Measurements from ENCODE around the gene SF1. TPM values are rescaled to one million over a fixed set of nuclear protein-coding genes. Genes with fewer than 3 reads are reported as not detected.

SF1 gene
- total RNA-seq, 1 donor: 114 TPM

DNA sequence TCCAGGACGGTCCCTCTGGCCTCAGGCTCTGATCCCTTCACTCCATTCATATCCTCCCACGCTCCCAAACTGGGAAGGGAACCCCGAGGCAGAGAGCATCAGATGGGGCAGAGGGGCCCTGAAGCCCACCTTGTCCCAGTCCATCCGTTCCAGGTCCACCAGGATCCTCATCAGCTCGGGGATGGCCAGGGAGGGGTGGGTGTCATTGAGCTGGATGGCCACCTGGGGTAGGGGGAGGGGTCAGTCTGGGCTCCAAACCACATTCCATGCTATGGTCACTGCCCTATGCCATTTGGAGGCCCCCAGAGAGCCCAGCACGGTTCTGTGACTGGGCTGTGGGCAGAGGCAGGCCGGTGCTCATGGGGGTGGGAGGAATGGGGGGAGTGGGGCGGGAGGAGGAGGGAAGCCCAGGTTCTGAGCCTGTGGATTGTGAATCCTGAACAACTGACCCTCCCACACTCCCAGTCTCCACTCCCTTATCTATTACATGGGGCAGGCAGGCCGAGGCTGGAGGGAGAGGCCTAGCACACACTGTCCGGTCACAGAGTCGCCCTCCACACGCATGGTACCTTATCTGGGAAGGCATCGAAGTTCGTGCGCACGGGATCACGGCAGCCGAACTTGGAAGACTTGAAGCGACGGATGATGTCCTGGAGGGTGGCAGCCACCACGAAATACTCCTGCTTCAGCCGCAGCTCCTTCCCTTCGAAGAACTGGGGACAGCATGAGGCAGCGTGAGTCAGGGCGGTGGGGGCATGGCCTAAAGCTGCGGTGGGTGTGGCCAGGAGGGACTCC is 24.0 kb downstream of the SF1 start:
- no peak for TF ChIP-seq CTCF (IDR thresholded peaks at IDR 0.05; ENCODE audit: extremely low read depth, low read depth, low read length)

DNA sequence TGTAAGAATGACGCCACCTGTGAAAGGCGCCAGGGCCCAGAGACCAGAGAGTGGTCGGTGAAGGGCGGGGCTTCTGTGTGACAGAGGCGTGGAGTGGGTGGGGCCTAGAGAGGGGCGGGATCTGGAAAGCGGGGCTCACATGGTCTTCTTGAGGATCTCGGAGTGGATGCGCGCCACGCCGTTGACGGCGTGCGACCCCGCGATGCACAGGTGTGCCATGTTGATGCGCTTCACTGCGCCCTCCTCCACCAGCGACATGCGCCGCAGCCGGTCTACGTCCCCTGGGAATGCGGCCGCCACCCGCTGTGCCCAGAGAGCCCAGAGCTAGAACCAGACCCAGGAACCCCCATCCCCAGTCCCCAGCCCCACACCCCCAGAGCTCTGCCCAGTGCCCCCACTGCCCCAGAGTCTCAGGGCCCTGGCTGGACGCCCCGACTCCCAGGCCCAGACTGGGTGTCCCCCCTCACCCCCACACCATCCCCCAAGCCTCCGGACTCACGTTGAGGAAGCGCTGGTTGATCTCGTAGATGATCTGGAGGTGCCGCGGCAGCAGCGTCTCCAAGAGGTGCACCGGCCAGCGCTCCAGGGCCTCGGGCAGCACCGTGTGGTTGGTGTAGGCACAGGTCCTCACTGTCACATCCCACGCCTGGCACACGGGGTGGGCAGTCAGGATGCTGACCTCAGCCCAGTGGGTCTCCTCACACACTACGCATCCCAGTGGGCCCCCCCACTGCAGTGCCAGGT is 24.8 kb downstream of the SF1 start:
- no peaks in the 10 kb centered on the region for H3K79me2 ChIP-seq (ENCODE audit: insufficient read depth, low read length)
- DNase-seq (ENCODE audit: insufficient read length, low spot score, missing footprints): peak; percentile 46
- no peak for TF ChIP-seq CTCF (IDR thresholded peaks at IDR 0.05; ENCODE audit: extremely low read depth, low read depth, low read length)

More for the DNA sequence above, 24.0 kb downstream of the SF1 start:
- Histone ChIP-seq H3K4me1 (ENCODE audit: insufficient read depth, low read length) (peaks cover 2% of the 10 kb centered on the region), H4K20me1 (ENCODE audit: insufficient read depth, low read length) (no peaks in the 10 kb centered on the region), H3K4me3 (ENCODE audit: insufficient read depth, low read length) (no peak overlapping the region), H3K79me2 (ENCODE audit: insufficient read depth, low read length) (no peaks in the 10 kb centered on the region), H3K27me3 (ENCODE audit: insufficient read depth, low read length) (no peaks in the 10 kb centered on the region), H3K36me3 (ENCODE audit: insufficient read depth, low read length) (no peaks in the 10 kb centered on the region), H3K27ac (ENCODE audit: low read depth, low read length) (no peak overlapping the region), H3K4me2 (ENCODE audit: insufficient read depth, low read length) (no peak overlapping the region), H3K9me3 (ENCODE audit: low read depth, low read length) (no peaks in the 10 kb centered on the region), H2AFZ (ENCODE audit: low read length) (no peak overlapping the region)
- peak; percentile 66 for DNase-seq (ENCODE audit: insufficient read length, low spot score, missing footprints)

DNA sequence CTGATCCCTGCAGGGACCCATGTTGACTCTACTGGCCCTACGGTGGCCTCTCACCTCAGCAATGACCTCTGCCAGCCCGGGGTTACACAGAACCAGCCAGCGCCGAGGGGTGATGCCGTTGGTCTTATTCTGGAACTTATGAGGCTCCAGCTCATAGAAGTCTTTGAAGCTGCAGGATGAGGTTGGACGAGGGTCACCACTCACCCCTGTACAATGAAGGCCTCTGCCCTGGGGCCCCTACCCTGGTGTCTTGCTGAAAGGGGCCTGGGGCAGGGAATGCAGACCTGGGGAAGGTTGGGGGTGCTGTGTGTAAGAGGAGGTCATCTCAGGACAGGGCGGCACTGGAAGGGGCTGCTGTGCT is 25.3 kb downstream of the SF1 start:
- H2AFZ ChIP-seq (ENCODE audit: low read length): no peak overlapping the region
- H4K20me1 ChIP-seq (ENCODE audit: insufficient read depth, low read length): no peaks in the 10 kb centered on the region
- no peaks in the 10 kb centered on the region for H3K27me3 ChIP-seq (ENCODE audit: insufficient read depth, low read length)
- no peak overlapping the region for H3K4me3 ChIP-seq (ENCODE audit: insufficient read depth, low read length)
- H3K36me3 ChIP-seq (ENCODE audit: insufficient read depth, low read length): no peaks in the 10 kb centered on the region
- TF ChIP-seq CTCF (IDR thresholded peaks at IDR 0.05; ENCODE audit: extremely low read depth, low read depth, low read length): no peak
- no peak overlapping the region for H3K4me2 ChIP-seq (ENCODE audit: insufficient read depth, low read length)
- H3K9me3 ChIP-seq (ENCODE audit: low read depth, low read length): no peaks in the 10 kb centered on the region
- H3K79me2 ChIP-seq (ENCODE audit: insufficient read depth, low read length): no peaks in the 10 kb centered on the region
- H3K27ac ChIP-seq (ENCODE audit: low read depth, low read length): no peak overlapping the region
- peak; percentile 61 for DNase-seq (ENCODE audit: insufficient read length, low spot score, missing footprints)
- H3K4me1 ChIP-seq (ENCODE audit: insufficient read depth, low read length): no peaks in the 10 kb centered on the region

More for the DNA sequence above, 24.8 kb downstream of the SF1 start:
- no peaks in the 10 kb centered on the region for H3K9me3 ChIP-seq (ENCODE audit: low read depth, low read length)
- H3K27me3 ChIP-seq (ENCODE audit: insufficient read depth, low read length): no peaks in the 10 kb centered on the region
- no peak overlapping the region for H3K27ac ChIP-seq (ENCODE audit: low read depth, low read length)
- no peak overlapping the region for H3K4me3 ChIP-seq (ENCODE audit: insufficient read depth, low read length)
- no peak overlapping the region for H2AFZ ChIP-seq (ENCODE audit: low read length)
- no peaks in the 10 kb centered on the region for H4K20me1 ChIP-seq (ENCODE audit: insufficient read depth, low read length)
- H3K36me3 ChIP-seq (ENCODE audit: insufficient read depth, low read length): no peaks in the 10 kb centered on the region
- H3K4me1 ChIP-seq (ENCODE audit: insufficient read depth, low read length): no peaks in the 10 kb centered on the region
- no peak overlapping the region for H3K4me2 ChIP-seq (ENCODE audit: insufficient read depth, low read length)

Measured in osteoblast (primary cell).